AG09309 (cell line): ENCODE results near the gene TFAP2C.

Experiments
- DNase-seq: peaks from one replicate; pipeline ENCODE4 v3.0.0-alpha.2; 2010; ENCODE audit warnings: low read depth
- H3K4me3 ChIP-seq: 2 replicates; pipeline ENCODE4 v1.5.1; 2011; ENCODE audit warnings: mild to moderate bottlenecking, low read depth, low read length, moderate library complexity; ENCODE audit not compliant: control insufficient read depth
- TF ChIP-seq, protein P1 (sequence below): IDR thresholded peaks from 2 replicates; pipeline ENCODE4 v1.5.1; 2011; ENCODE audit warnings: mild to moderate bottlenecking, low read depth, low read length, inconsistent platforms; ENCODE audit not compliant: insufficient read depth, control insufficient read depth; ENCODE audit errors: missing control alignments

Gene TFAP2C

DNA sequence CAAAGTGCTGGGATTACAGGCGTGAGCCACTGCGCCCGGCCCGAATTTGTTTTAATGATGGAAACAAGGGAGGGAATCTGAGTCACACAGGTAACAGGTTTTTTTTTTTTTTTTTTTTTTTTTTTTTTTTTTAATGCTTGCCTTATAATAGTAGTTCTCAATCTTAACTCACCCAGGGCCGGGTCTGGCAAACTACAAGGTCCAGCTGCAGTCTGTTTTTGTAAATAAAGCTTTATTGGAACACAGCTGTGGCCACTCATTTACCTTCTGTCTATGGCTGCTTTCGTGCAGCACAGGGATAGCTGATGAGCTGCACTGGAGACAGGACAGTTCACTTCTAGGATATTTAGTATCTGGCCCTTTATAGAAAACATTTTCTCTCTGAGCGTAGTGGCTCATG is 58.0 kb downstream of the TFAP2C start:
- TF ChIP-seq, protein P1, sequence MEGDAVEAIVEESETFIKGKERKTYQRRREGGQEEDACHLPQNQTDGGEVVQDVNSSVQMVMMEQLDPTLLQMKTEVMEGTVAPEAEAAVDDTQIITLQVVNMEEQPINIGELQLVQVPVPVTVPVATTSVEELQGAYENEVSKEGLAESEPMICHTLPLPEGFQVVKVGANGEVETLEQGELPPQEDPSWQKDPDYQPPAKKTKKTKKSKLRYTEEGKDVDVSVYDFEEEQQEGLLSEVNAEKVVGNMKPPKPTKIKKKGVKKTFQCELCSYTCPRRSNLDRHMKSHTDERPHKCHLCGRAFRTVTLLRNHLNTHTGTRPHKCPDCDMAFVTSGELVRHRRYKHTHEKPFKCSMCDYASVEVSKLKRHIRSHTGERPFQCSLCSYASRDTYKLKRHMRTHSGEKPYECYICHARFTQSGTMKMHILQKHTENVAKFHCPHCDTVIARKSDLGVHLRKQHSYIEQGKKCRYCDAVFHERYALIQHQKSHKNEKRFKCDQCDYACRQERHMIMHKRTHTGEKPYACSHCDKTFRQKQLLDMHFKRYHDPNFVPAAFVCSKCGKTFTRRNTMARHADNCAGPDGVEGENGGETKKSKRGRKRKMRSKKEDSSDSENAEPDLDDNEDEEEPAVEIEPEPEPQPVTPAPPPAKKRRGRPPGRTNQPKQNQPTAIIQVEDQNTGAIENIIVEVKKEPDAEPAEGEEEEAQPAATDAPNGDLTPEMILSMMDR: no peak
- DNase-seq: no peak
- H3K4me3 ChIP-seq: no peak overlapping the region

DNA sequence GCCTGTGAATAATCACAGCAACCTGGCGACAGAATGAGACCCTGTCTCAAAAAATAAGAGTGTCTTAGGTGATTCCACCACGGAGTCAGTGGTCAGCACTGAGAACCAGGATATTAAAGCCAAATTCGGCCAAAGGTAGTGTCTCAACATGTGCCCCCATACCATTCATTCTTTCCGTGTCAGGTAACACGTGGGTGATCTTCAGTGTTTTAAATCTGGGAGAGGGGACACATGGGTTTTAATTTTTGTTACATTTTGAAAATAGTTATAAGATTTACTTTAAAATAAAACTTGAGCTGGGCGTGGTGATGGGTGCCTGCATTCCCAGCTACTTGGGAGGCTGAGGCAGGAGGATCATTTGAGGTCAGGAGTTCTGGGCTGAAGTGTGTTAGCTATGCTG is 59.0 kb downstream of the TFAP2C start:
- no peak overlapping the region for H3K4me3 ChIP-seq
- no peak for DNase-seq
- TF ChIP-seq, protein P1: no peak
